Lower lobe of right lung (tissue), 2 donors: ENCODE results near the gene MRRF. TPM values are rescaled to one million over a fixed set of nuclear protein-coding genes. Genes with fewer than 3 reads are reported as not detected.

Source experiments
- ATAC-seq, 2 donors: fragments of 200-7000 bp; cut with Tn5 transposase; one replicate each; pipeline ENCODE4 v1.9.1; 2020 to 2022; ENCODE audit warnings: mild to moderate bottlenecking in 2 of 2, moderate library complexity in 2 of 2
- DNase-seq: peaks from one replicate; pipeline ENCODE4 v3.0.0-alpha.2; 2020
- H3K27ac ChIP-seq: fragments of 200-600 bp; one replicate; pipeline ENCODE4 v1.8.0; 2022
- H3K27me3 ChIP-seq: fragments of 200-600 bp; one replicate; pipeline ENCODE4 v1.8.0; 2022; ENCODE audit warnings: low read depth
- H3K36me3 ChIP-seq: fragments of 200-600 bp; one replicate; pipeline ENCODE4 v1.8.0; 2022; ENCODE audit warnings: mild to moderate bottlenecking
- H3K4me1 ChIP-seq: fragments of 200-600 bp; one replicate; pipeline ENCODE4 v1.8.0; 2022
- H3K4me3 ChIP-seq: fragments of 200-600 bp; one replicate; pipeline ENCODE4 v1.8.0; 2022; ENCODE audit warnings: mild to moderate bottlenecking
- H3K9me3 ChIP-seq: fragments of 200-600 bp; one replicate; pipeline ENCODE4 v1.8.0; 2022
- CTCF ChIP-seq: fragments of 200-600 bp; IDR thresholded peaks from one replicate; pipeline ENCODE4 v1.8.0; 2022; ENCODE audit warnings: antibody characterized with exemption, mild to moderate bottlenecking
- intact Hi-C: fragments of 100-400 bp; cut with DNase I; formaldehyde crosslinking; loops from one replicate; pipeline ENCODE4 v1.11.0; 2022
- total RNA-seq: library from RNA; stranded (reverse); fragmentation: NEBNext Ultra II Directional; extraction: Animal tissue kit (Norgen Biotek cat#: 25700); gene quantifications from one replicate; pipeline ENCODE4 v1.2.1, GENCODE V29; 2021
- donor health status: DM: no; HTN: yes; CAD: no; lungs with severe emphysema.

MRRF gene
- total RNA-seq, 1 donor from 2014 or later: 30.2 TPM

- TF ChIP-seq CTCF: no peak
- H3K36me3 ChIP-seq: peaks cover 100% of the 10 kb centered on the region
These were observed 18.0 kb upstream of the MRRF start for GRCh38 chr9:122246666-122247065.

GRCh38 chr9:122248448-122248865 lies 16.2 kb upstream of the MRRF start:
- DNase-seq: no peak
- no peak for TF ChIP-seq CTCF
- Histone ChIP-seq H3K36me3 (peaks cover 93% of the 10 kb centered on the region), H3K4me3 (no peak overlapping the region), H3K4me1 (peaks cover 5% of the 10 kb centered on the region), H3K27ac (no peak overlapping the region), H3K27me3 (no peaks in the 10 kb centered on the region), H3K9me3 (no peaks in the 10 kb centered on the region)
- no peak for ATAC-seq
- intact Hi-C loops: no loop called here

More at GRCh38 chr9:122246666-122247065, 18.0 kb upstream of the MRRF start:
- intact Hi-C loops: no loop called here
- ATAC-seq (no peak), DNase-seq (no peak)
- Histone ChIP-seq H3K4me1 (no peaks in the 10 kb centered on the region), H3K4me3 (no peak overlapping the region), H3K27me3 (no peaks in the 10 kb centered on the region), H3K27ac (no peak overlapping the region), H3K9me3 (no peaks in the 10 kb centered on the region)

GRCh38 chr9:122251351-122251750 lies 13.3 kb upstream of the MRRF start:
- H3K36me3 ChIP-seq: peaks cover 78% of the 10 kb centered on the region
- TF ChIP-seq CTCF: no peak
- H3K27ac ChIP-seq: no peak overlapping the region
- H3K4me3 ChIP-seq: no peak overlapping the region
- no peak for ATAC-seq
- no peaks in the 10 kb centered on the region for H3K27me3 ChIP-seq
- intact Hi-C loops: no loop called here
- no peaks in the 10 kb centered on the region for H3K9me3 ChIP-seq
- H3K4me1 ChIP-seq: peaks cover 5% of the 10 kb centered on the region
- DNase-seq: no peak

- peaks cover 74% of the 10 kb centered on the region for H3K36me3 ChIP-seq
- H3K4me3 ChIP-seq: no peak overlapping the region
- H3K27me3 ChIP-seq: no peaks in the 10 kb centered on the region
- H3K4me1 ChIP-seq: peaks cover 5% of the 10 kb centered on the region
- no peak overlapping the region for H3K27ac ChIP-seq
- no peak for TF ChIP-seq CTCF
- no peaks in the 10 kb centered on the region for H3K9me3 ChIP-seq
- no peak for DNase-seq
- intact Hi-C loops: no loop called here
- ATAC-seq: no peak
These were observed 11.9 kb upstream of the MRRF start for GRCh38 chr9:122252796-122253195.

- Histone ChIP-seq H3K4me1 (peaks cover 5% of the 10 kb centered on the region), H3K9me3 (no peaks in the 10 kb centered on the region), H3K4me3 (no peak overlapping the region), H3K36me3 (peaks cover 73% of the 10 kb centered on the region), H3K27ac (peak overlapping the region; percentile 26), H3K27me3 (no peaks in the 10 kb centered on the region)
- ATAC-seq (no peak), DNase-seq (no peak)
- no peak for TF ChIP-seq CTCF
- intact Hi-C loops: no loop called here
These were observed 9.9 kb upstream of the MRRF start for GRCh38 chr9:122254761-122255160.

DNA sequence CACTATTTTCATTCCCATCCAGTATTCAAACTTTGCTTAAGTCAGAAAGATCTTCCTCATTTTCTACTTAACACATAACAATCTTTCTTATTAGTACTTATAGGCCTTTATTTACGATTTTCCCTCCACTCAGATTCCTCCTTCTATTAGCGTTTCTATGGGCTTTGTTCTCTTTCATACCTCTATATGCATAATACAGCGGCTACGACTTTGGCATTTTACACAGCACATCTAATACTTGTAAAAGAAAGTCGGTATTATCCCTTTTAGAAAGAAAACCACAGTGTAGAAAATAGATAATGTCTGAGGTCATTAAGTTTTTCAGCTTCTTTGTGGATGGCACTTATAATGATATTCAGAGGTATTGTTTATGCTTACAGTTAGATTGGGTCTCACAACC lies 8.5 kb upstream of the MRRF start:
- intact Hi-C loops: no loop called here

More for the DNA sequence above, 8.5 kb upstream of the MRRF start:
- no peak overlapping the region for H3K4me3 ChIP-seq
- no peaks in the 10 kb centered on the region for H3K27me3 ChIP-seq
- no peaks in the 10 kb centered on the region for H3K9me3 ChIP-seq
- H3K4me1 ChIP-seq: peaks cover 6% of the 10 kb centered on the region
- no peak overlapping the region for H3K27ac ChIP-seq
- no peak for TF ChIP-seq CTCF
- ATAC-seq (no peak), DNase-seq (no peak)
- H3K36me3 ChIP-seq: peaks cover 73% of the 10 kb centered on the region
